K562 treated with DMSO at 1 percent for 48 hours (cell line): ENCODE data around the gene CTDNEP1. TPM values are rescaled to one million over a fixed set of nuclear protein-coding genes. Genes with fewer than 3 reads are reported as not detected.

Experiments used
- total RNA-seq: library from RNA; unstranded; fragments of 300-600 nt; gene quantifications from 2 replicates; pipeline ENCODE4 v1.2.3, GENCODE V29; 2022; ENCODE audit warnings: low replicate concordance; ENCODE audit errors: extremely low read depth

Gene CTDNEP1
- not detected in 2 replicates for total RNA-seq

GRCh38 chr17:7251661-7252175 lies at the start of gene CTDNEP1:
Gene CTDNEP1 (minus strand): TSS chr17:7251734. CDS start chr17:7251296, 438 bp downstream.

GRCh38 chr17:7294614-7295153 lies 43.1 kb upstream of the CTDNEP1 start, which contains the start of gene YBX2:
Gene YBX2 (minus strand): TSS chr17:7294639. CDS start chr17:7294500, 139 bp downstream.

GRCh38 chr17:7281074-7281952 lies 29.8 kb upstream of the CTDNEP1 start, which contains the start of gene SLC2A4:
Gene SLC2A4 (plus strand): TSS chr17:7281718. CDS start chr17:7281935, 217 bp downstream.

GRCh38 chr17:7262192-7262934 lies 10.8 kb upstream of the CTDNEP1 start, which contains the start of gene CLDN7:
Gene CLDN7 (minus strand): TSS chr17:7262478. CDS start chr17:7262043, 435 bp downstream.

GRCh38 chr17:7252176-7253043 lies 876 bp upstream of the CTDNEP1 start, which contains the start of gene ELP5:
Gene ELP5 (plus strand): TSS chr17:7252215. CDS start chr17:7252551, 336 bp downstream.

GRCh38 chr17:7241783-7242716 lies 9.5 kb downstream of the CTDNEP1 start, which contains the start of gene GABARAP:
Gene GABARAP (minus strand): TSS chr17:7242449. CDS start chr17:7242330, 119 bp downstream.

GRCh38 chr17:7239091-7240027 lies 12.2 kb downstream of the CTDNEP1 start, which contains the start of gene PHF23:
Gene PHF23 (minus strand): TSS chr17:7239457. CDS start chr17:7239279, 178 bp downstream.

GRCh38 chr17:7234083-7234951 lies 17.2 kb downstream of the CTDNEP1 start, which contains the start of gene DVL2:
Gene DVL2 (minus strand): TSS chr17:7234517. CDS start chr17:7234262, 255 bp downstream.

GRCh38 chr17:7219812-7220592 lies 31.5 kb downstream of the CTDNEP1 start, which contains the start of the genes ACADVL and DLG4:
Gene ACADVL (plus strand): TSS chr17:7219938. CDS start chr17:7219985, 47 bp downstream.
Gene DLG4 (minus strand): TSS chr17:7219836.

Other genes starting within 250 kb of the CTDNEP1 start
- not detected in 2 replicates for gene RNASEK, start 239.1 kb downstream of the CTDNEP1 start, total RNA-seq
- not detected in 2 replicates for gene BCL6B, start 228.7 kb downstream of the CTDNEP1 start, total RNA-seq
- not detected in 2 replicates for gene SLC16A13, start 215.7 kb downstream of the CTDNEP1 start, total RNA-seq
- gene SLC16A11, start 207.6 kb downstream of the CTDNEP1 start, total RNA-seq, result not detected in 2 replicates
- gene CLEC10A, start 171.5 kb downstream of the CTDNEP1 start, total RNA-seq, result not detected in 2 replicates
- gene ASGR2, start 136.9 kb downstream of the CTDNEP1 start, total RNA-seq, result not detected in 2 replicates
- not detected in 2 replicates for gene ASGR1, start 72.4 kb downstream of the CTDNEP1 start, total RNA-seq
- gene DLG4, start 31.9 kb downstream of the CTDNEP1 start, total RNA-seq, result not detected in 2 replicates
- 648 TPM in 1 of 2 replicates, not detected in the other for gene ACADVL, start 31.8 kb downstream of the CTDNEP1 start, total RNA-seq
- gene DVL2, start 17.2 kb downstream of the CTDNEP1 start, total RNA-seq, result not detected in 2 replicates
- not detected in 2 replicates for gene PHF23, start 12.3 kb downstream of the CTDNEP1 start, total RNA-seq
- not detected in 2 replicates for gene GABARAP, start 9.3 kb downstream of the CTDNEP1 start, total RNA-seq
- gene ELP5, start 481 bp upstream of the CTDNEP1 start, total RNA-seq, result not detected in 2 replicates
- gene CLDN7, start 10.7 kb upstream of the CTDNEP1 start, total RNA-seq, result not detected in 2 replicates
- not detected in 2 replicates for gene SLC2A4, start 30.0 kb upstream of the CTDNEP1 start, total RNA-seq
- not detected in 2 replicates for gene YBX2, start 42.9 kb upstream of the CTDNEP1 start, total RNA-seq
- 875 TPM in 1 of 2 replicates, not detected in the other for gene EIF5A, start 55.9 kb upstream of the CTDNEP1 start, total RNA-seq
- not detected in 2 replicates for gene GPS2, start 63.6 kb upstream of the CTDNEP1 start, total RNA-seq
- gene NEURL4, start 77.6 kb upstream of the CTDNEP1 start, total RNA-seq, result not detected in 2 replicates
- gene ACAP1, start 84.8 kb upstream of the CTDNEP1 start, total RNA-seq, result not detected in 2 replicates
- gene KCTD11, start 100.4 kb upstream of the CTDNEP1 start, total RNA-seq, result not detected in 2 replicates
- gene TMEM95, start 103.4 kb upstream of the CTDNEP1 start, total RNA-seq, result not detected in 2 replicates
- gene TNK1, start 129.4 kb upstream of the CTDNEP1 start, total RNA-seq, result not detected in 2 replicates
- gene PLSCR3, start 142.8 kb upstream of the CTDNEP1 start, total RNA-seq, result not detected in 2 replicates
- gene TMEM256, start 152.4 kb upstream of the CTDNEP1 start, total RNA-seq, result not detected in 2 replicates
- gene NLGN2, start 156.1 kb upstream of the CTDNEP1 start, total RNA-seq, result not detected in 2 replicates
- gene SPEM1, start 168.6 kb upstream of the CTDNEP1 start, total RNA-seq, result not detected in 2 replicates
- not detected in 2 replicates for gene SPEM2, start 173.9 kb upstream of the CTDNEP1 start, total RNA-seq
- gene SPEM3, start 177.1 kb upstream of the CTDNEP1 start, total RNA-seq, result not detected in 2 replicates
- gene TMEM102, start 183.7 kb upstream of the CTDNEP1 start, total RNA-seq, result not detected in 2 replicates
- gene FGF11, start 187.8 kb upstream of the CTDNEP1 start, total RNA-seq, result not detected in 2 replicates
- gene CHRNB1, start 193.3 kb upstream of the CTDNEP1 start, total RNA-seq, result not detected in 2 replicates
- not detected in 2 replicates for gene ZBTB4, start 227.9 kb upstream of the CTDNEP1 start, total RNA-seq
- gene SLC35G6, start 229.7 kb upstream of the CTDNEP1 start, total RNA-seq, result not detected in 2 replicates
- 83.6 TPM in 1 of 2 replicates, not detected in the other for gene POLR2A, start 232.6 kb upstream of the CTDNEP1 start, total RNA-seq